Karpas-422 (cell line): ENCODE results near the gene TMEM127. TPM values are rescaled to one million over a fixed set of nuclear protein-coding genes. Genes with fewer than 3 reads are reported as not detected.

ENCODE experiments used
- total RNA-seq: library from RNA; depleted of rRNA; stranded (reverse); fragments of >200 nt; shearing (Covaris generic); gene quantifications from 2 replicates; pipeline ENCODE4 v1.2.3, GENCODE V29; 2014; ENCODE audit warnings: low replicate concordance; rRNA removed

The TMEM127 gene
- total RNA-seq, 1 experiment from 2014 or later, result 17.7 TPM

Other genes with a start within 250 kb of the TMEM127 start
- gene GPAT2, start 231.1 kb downstream of the TMEM127 start, total RNA-seq, result not detected in 2 replicates
- not detected in 2 replicates for gene ADRA2B, start 149.4 kb downstream of the TMEM127 start, total RNA-seq
- gene ASTL, start 127.5 kb downstream of the TMEM127 start, total RNA-seq, result not detected in 2 replicates
- 25.1 and 45.2 TPM in 2 replicates for gene DUSP2, start 120.6 kb downstream of the TMEM127 start, total RNA-seq
- gene STARD7, start 57.2 kb downstream of the TMEM127 start, total RNA-seq, result 140 and 167 TPM in 2 replicates
- 71.2 and 101 TPM in 2 replicates for gene CIAO1, start 228 bp upstream of the TMEM127 start, total RNA-seq
- gene SNRNP200, start 39.5 kb upstream of the TMEM127 start, total RNA-seq, result 68.1 and 83.8 TPM in 2 replicates
- gene ITPRIPL1, start 59.3 kb upstream of the TMEM127 start, total RNA-seq, result 12.4 and 21.2 TPM in 2 replicates
- gene NCAPH, start 69.8 kb upstream of the TMEM127 start, total RNA-seq, result 23.1 and 24.2 TPM in 2 replicates
- gene NEURL3, start 239.4 kb upstream of the TMEM127 start, total RNA-seq, result not detected in 2 replicates